HG03457 (cell line): ENCODE measurements around the gene DOCK2.
"Not testable (repeated sequence)": the region's sequence is repeated elsewhere in the genome, so short reads cannot be mapped to it uniquely, and the experiment has no call there.

Experiments used
- ATAC-seq: cut with Tn5 transposase; IDR thresholded peaks from one replicate; pipeline ENCODE4 v1.9.1; 2021; ENCODE audit warnings: moderate number of reproducible peaks; ENCODE audit not compliant: unreplicated experiment

DOCK2 gene

DNA sequence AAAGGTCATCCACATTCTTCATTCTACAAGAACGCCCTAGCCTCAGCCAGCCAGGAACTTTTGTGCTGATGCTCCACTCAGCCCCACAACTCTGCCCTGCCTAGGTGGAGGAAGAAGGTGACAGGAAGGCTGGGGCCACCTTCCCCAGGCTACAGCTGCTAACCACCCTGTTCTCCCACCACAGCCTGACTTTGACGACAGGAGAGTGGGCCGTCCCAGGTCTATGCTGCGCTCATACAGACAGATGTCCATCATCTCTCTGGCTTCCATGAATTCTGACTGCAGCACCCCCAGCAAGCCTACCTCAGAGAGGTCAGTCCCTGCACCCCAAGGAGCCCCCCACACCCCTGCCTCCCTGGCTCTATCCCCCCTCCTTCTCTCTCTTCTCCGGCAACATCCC, 440.5 kb downstream of the DOCK2 start:
- no peak for ATAC-seq

DNA sequence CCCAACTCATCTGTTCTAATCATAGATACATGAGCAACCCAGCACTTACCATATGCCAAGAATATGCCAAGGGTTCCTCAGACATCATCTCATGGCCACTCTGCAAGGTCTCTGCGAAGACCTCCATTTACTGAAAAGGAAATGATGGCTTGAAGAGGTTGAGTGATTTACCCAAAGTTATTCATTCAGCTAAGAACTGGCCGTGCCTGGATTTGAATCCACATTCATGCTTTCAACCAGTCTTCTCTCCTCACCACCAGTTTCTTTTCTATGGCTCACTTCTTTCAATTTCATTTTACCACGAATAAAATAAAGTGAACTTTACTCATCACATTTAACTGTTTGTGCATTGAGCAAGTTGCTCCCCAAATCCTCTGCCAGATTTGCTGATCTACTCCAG, 441.4 kb downstream of the DOCK2 start:
- ATAC-seq: no peak

DNA sequence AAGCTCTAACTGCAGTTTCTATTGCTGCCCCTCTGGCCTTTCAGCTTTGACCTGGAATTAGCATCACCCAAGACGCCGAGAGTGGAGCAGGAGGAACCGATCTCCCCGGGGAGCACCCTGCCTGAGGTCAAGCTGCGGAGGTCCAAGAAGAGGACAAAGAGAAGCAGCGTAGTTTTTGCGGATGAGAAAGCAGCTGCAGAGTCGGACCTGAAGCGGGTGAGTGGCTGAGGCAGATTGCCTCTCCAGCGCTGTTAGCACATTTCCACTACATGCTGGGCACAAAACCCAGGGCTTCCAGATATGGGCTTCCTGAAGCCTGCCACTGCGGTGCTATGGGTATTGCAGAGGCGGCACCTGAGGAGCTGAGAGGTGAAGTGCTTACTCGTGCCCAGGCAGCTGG, 441.9 kb downstream of the DOCK2 start:
- ATAC-seq: no peak

DNA sequence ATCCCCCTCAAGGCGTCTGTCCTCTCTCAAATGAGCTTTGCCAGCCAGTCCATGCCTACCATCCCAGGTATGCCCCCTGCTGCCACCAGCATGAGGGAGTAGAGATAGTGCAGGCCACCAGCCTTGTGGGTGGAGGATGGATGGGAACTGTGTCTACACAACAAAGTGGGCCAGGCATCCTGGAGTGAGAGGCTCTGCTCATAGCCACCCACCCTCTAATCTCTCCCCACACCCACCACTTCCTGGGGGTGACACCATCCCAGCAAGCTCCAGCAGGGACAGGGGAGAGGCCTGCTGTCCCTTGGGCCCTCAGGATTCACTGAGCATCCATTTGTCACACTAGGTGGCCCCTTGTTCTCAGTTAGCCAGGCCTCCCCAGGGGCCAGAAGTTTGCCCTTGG, 443.1 kb downstream of the DOCK2 start:
- ATAC-seq: no peak

DNA sequence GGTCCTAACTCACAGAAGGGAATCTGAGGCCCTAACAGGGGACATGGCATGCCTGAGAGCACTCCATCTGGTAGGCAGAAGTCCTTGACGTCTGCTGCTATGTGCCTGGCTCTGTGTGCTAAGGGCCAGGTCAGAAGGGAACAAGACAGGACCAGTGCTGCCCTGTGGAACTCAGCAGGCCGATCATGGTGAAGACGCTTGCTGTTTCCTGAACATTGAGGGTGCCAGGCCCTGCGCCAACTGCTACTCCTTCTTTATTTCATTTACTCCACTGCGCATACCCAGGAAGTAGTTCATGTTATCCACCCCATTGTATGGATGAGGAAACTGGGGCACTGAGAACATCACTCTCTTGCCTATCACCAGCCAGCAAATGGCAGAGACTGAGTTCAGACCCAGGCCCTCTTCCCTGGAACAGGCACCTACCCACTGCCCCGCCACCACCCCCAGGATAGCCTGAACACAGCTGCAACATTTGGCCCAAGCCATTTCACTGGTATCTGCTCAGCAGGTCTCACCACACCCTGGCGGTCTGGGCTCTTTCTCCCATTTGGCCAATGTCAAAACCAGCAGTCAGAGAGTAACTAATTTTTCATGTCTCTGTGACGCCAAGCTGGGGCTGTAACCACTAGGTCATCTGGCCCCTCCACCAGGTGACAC, 443.8 kb downstream of the DOCK2 start:
- ATAC-seq: no peak

DNA sequence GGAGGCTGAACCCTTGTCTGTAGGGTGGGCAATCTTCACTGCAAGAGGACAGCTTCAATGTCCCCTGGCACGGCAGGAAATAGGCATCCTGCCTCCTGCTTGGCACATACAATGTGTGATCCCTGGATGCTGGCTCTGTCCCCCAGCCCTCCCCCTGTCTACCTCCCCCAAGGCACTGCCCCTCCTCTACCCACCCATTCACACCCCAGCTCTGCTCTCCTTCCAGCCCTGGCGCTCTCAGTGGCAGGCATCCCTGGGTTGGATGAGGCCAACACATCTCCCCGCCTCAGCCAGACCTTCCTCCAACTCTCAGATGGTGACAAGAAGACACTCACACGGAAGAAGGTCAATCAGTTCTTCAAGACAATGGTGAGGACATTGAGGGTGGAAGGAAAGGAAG, 444.5 kb downstream of the DOCK2 start:
- no peak for ATAC-seq

DNA sequence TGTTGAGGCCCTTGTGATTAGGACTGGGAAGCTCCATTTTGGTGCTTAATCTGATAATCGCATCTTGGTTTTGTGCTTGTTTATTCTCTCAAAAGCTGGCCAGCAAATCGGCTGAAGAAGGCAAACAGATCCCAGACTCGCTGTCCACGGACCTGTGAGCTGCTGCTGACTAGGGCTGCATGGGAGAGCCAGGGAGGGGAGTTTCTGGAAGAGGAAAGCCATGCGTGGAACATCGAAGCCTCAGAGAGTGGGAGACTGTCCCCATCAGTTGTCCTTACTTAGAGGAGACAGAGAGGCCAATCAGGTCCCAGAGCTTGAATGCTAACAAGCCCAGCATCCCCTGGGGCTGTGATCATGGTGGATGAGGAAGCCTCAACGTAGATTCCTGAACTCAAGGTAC, 445.6 kb downstream of the DOCK2 start:
- no peak for ATAC-seq

DNA sequence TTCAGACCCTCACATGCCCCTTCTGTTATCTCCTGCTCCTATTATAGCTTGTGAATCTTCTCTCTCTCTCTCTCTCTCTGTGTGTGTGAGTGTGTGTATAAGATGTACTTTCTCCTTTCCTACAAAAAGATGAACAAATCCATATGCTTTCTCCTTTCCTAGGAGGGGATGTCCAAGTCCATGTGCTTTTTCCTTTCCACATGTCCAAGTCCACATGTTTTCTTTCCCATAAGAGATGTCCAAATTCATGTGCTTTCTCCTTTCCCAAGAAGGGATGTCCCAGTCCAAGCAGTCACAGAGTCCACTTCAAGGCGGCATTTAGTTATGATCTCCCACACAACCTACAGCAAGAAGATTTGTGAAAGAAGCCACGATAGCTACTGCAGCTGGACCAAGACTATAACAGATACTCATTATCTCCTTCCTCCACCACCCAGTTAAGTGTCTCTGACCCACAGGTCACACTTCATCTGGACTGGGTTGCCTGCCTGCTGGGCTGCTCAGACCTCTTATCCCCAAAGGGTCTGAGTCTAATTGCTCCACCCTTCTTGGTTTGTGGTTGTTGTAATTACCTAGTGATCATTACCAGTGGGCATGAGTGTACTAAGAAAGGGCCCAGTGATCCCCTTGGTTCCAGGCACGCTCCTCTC, 450.2 kb downstream of the DOCK2 start:
- no peak for ATAC-seq

DNA sequence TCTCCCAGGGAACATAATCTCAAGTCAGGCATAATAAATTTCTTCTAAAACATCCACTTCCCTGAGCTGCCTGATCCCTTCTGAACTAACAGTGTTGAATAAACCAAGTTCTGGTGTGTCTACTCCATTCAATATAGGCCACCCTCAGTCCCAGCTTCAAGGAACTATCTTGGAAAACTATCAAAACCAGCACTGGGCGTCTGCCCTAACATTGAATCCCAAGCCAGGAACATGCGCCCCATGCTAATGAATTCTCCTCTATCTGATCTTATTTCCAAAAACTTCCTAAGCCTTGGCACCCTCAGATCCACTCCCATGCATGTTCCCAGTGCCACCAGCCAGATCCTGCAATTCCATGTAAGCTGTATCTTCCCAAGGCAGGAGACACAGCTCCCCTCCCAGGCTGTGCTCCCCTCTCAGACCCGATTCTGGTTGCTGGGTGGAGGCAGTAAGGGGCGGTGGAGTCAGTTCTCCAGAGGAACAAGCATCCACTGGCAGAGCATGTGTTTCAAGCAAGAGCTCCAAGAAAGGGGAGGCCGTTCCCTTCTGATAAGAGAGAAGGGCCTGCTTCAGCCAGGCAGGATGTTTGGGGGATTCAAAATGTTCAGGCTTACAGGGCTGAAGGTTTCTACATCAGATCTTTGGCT, 455.5 kb downstream of the DOCK2 start:
- ATAC-seq: no peak

DNA sequence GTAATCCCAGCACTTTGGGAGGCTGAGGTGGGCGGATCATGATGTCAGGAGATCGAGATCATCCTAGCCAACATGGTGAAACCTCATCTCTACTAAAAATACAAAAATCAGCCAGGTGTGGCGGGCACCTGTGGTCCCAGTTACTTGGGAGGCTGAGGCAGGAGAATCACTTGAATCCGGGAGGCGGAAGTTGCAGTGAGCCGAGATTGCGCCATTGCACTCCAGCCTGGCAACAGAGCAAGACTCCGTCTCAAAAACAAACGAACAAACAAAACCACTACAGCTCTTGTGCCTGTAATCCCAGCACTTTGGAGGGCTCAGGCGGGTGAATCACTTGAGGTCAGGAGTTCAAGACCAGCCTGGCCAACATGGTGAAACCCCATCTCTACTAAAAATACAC, 457.3 kb downstream of the DOCK2 start:
- not testable (repeated sequence) for ATAC-seq

DNA sequence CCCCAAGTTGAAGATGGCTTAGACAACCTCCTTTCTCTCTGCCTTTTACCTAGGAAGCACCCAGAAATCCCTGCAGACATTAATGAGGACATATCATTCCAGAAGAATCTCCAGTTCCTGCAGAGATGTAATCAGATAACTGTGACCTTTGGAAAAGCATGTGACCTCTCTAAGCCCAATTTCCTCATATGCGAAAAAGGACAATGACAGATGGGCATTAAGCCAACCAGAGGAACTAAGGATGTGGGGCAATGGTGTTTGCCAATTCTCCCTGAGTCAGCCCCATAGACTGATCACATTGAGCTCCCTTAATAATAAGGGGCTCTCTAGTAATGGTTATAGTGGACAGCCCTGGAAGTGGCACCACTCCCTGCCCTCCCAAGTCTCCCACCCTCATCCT, 458.6 kb downstream of the DOCK2 start:
- ATAC-seq: no peak

DNA sequence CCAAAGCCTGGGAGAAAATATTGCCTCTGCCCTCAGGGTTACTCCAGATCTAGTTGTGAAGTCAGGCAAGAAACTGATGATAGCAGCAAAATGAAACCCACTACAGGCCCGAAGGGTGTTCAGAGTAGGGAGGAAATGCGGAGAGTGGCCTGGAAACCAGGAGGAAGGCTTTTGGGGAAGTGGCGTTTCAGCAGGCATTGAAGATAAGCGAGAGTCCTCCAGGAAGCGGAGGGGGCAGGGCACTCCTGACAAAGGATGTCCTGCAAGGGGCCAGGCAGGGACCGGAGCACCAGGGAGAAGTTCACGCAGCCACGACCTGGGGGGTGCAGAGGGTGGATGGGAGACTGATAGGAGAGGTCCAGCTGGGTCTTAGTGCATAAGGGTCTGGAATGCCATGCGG, 460.9 kb downstream of the DOCK2 start:
- ATAC-seq: no peak

DNA sequence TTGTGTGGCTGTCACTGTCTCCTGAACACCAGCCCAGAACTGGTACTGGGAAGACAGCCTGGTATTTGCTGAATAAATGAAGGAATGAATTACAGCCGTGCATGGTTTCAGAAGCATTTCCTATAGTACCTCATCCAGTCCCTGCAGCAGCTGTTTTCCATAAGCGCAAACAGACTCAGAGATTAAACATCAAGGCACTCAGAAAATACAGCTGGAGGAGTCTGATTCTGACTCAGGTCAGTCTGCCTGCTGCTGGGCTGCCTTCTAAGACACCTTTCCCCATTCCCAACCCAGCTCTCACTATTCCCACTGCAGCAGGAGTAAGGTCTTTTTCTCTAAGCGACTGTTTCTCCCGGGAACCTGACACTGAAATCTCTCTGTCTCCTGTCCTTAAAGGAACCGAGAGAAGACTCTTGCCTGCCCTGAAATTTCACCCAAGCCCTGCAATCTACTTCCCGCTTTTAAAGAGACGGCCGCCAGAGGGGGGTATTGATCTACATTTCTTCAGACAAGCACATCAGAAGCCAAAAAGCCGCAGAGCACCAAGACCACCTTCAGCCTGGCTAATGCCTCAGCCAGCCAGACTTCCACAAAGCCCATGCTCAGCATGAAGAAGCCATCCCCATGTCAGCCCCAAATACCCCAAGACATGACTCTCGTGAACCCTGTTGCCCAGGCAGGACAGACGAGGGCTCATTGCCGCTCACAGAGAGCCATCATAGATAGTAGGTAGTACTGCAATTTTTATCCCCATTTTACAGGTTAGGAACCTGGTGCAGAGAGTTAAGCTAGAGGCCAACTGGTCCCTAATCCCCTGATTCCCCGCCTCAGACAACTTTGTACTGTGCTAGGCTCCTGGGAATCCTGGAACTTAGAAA, 463.2 kb downstream of the DOCK2 start:
- no peak for ATAC-seq

DNA sequence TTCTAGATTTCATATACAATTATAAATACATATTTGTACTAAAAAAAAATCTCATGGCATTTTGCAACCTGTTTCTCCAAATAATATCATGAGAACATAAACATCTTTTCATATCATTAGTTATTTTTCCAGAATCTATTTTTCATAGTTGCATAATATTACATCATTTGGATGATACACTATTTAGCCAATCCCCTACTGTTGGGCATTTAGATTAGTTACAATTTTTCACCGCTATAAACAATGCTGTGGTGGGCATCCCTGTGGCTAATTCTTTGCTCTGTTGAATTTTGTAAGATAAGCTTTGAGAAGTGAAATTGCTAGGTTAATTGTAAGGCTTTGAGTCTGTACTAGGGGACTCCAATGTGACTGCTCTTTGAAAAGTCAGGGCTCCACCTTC, 466.4 kb downstream of the DOCK2 start:
- ATAC-seq: no peak

DNA sequence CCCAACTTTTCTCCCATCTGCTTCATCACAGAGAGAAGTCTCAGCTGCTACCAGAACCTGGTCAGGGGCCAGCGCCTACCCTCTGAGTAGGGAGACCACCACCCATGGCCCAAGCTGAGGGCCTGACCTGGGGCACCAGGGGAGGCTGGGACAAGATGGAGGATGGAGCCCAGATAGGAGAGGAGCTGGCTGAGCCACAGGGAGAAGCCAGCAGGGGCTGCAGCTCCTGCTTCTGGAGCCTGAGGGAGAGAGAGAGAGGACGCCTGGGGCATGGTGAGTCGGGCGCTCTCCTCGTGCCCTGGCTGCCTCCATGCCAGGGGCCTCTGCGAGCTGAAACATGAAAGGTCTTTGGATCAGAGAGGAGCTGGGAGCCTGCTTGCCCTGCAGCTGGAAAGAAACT, 467.2 kb downstream of the DOCK2 start:
- no peak for ATAC-seq

DNA sequence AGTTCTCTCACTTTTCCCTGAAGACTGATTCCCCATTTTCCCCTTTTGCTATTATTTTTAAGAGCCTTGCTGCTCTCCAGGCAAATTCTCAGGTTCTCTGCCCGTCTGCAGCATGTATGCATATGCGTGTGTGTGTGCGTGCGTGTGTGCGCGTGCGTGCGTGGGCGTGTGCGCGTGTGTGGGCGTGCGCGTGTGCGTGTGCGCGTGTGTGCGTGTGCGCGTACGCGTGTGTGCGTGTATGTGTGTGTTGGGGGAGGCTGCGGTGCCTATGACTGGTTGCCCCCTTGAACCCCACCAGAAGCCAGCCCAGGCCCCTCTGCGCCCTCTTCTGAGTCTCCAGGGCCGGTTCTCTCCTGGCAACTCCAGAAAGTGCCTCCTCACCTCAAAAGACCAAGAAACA, 467.6 kb downstream of the DOCK2 start:
- no peak for ATAC-seq

DNA sequence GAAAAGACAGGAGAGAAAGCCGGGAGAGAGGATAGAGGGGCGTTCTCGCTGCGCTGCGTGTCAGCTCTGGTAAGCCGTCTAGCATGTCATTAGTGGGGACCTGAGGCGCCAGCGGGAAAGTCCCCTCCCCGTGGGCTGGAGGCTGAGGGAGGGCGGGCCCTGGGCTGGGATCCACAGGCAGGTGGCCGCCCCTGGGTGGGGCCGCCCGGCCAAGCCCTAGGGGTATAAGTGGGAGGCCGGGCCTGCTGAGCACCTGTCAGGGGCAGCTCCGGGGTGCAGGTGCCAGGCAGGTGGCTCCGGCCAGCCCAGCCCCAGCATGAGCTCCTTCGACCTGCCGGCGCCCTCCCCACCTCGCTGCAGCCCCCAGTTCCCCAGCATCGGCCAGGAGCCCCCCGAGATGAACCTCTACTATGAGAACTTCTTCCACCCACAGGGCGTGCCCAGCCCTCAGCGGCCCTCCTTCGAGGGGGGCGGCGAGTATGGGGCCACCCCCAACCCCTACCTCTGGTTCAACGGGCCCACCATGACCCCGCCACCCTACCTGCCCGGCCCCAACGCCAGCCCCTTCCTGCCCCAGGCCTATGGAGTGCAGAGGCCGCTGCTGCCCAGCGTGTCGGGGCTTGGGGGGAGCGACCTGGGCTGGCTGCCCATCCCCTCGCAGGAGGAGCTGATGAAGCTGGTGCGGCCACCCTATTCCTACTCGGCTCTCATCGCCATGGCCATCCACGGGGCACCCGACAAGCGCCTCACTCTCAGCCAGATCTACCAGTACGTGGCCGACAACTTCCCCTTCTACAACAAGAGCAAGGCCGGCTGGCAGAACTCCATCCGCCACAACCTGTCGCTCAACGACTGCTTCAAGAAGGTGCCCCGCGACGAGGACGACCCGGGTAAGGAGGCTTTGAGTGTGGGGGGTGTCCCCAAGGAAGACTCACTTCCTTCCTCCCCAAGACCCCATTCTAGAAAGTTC, 468.9 kb downstream of the DOCK2 start, which contains the start of gene FOXI1:
TSS of gene FOXI1 (plus strand) at position 256 of the 970 bp plus-strand sequence. CDS start at position 317, 61 bp downstream.
- no peak for ATAC-seq

DNA sequence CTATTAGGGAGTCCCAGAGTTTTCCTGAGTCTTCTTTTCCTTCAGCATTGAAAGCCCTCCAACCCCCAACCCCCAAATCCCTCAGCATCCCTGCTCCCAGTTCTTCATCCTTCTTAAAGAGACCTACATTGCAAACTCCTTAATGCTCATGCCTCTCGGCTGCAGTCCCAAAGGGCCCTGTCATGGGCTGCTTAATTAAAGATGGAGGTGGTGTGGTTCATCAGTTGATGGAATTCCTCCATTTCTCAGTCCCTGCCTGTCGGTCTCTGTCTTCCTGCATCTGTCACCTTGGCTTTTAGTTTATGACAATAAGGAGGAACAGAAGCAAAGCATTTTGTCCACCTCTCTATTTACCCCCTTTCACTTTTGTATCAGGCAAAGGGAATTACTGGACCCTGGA, 470.6 kb downstream of the DOCK2 start:
- no peak for ATAC-seq

DNA sequence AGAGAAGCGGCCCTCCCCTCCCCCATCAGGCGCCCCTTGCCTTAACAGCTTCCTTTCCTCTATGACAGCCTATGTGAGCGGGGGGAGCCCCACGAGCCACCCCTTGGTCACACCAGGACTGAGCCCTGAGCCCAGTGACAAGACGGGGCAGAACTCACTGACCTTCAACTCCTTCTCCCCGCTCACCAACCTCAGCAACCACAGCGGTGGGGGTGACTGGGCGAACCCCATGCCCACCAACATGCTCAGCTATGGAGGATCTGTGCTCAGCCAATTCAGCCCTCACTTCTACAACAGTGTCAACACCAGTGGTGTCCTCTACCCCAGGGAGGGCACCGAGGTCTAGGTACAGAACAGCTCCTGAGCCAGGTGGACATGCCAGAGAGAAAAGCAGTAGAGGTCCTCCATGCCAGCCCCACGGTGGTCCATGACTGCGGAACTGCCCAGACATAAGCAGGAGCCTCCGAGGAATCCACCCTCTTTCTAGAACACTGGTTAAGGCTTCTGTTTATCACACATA, 471.3 kb downstream of the DOCK2 start:
- no peak for ATAC-seq
